Ramos (cell line): ENCODE results near the gene TJP2.

Source experiments
- in situ Hi-C: fragments of 300-500 bp; cut with MboI; formaldehyde crosslinking; loops from one replicate; pipeline ENCODE4 v1.14.3; 2022; ENCODE audit warnings: low sequenced_read_pairs; ENCODE audit not compliant: unreplicated experiment

Gene TJP2

GRCh38 chr9:69173891-69174615 is at the start of gene TJP2:
Gene TJP2, plus strand, starts transcription at chr9:69174277. Its CDS starts 96 bp downstream, at chr9:69174373.
- in situ Hi-C loops, result no loop called here

DNA sequence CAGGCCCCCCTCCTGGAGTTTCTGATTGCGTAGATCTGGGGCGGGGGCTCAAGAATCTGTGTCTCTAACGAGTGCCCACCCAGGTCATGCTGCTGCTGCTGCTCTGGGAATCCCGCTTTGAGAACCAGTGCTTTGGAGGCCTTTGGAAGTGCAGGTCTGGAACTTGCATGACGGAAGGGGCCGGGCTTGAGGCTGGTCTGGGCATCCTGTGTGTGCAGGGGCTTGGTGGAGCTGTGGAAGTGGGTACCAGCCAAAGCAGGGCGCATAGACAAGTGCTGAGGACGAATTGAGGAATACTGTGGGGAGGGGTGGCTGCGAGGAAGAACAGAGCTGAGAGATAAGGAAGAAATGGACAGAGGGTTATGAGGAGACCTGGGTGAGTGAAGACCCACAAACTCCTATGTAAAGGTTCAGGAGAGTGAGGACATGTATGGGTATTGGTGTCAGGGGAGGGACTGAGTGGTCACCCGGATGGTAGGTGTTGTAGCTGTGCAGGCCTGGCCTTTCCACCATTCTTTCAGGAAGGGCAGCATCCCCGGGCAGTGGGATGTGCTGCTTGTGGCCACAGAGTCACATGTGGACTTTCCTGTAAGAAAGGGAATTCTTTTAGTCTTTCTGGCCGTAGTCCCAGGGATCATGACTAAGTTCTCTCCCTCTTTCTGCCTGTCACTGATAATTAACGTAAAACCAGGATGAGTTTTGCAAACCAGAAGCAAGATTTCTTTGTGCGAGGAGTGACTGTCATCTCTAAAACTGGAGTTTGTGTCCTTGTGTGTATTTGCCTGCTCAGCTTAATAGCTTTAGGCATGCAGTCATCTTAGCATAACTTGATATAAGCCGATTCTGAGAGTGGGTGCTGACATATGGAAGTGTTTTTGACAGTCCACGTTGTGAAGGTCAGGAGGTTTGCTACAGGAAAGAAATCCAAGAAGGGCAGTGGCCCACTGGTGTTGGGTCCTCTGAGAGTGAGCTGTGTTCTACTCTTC is 43.3 kb upstream of the TJP2 start:
- in situ Hi-C loops, result no loop called here

GRCh38 chr9:69131682-69132081 is 42.4 kb upstream of the TJP2 start:
- in situ Hi-C loops, result no loop called here

DNA sequence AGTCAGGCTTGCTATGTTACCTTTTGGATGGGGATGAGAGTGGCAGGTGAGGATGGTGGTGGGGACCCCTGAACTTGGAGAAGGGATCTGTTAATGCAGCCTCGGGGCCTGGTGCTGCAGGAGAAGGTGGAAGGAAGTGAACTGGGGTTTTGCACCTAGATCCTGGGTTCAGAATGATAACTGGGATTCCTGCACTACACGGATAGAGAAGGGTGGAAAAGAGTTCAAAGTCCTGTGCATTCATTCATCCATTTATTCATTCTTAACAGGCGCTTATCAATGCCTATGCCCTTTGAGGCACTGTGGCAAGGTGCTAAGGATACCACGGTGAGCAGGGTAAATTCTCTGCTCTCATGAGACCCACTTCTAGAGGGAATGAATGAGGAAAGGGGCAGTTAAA is 41.7 kb upstream of the TJP2 start:
- in situ Hi-C loops, result no loop called here

DNA sequence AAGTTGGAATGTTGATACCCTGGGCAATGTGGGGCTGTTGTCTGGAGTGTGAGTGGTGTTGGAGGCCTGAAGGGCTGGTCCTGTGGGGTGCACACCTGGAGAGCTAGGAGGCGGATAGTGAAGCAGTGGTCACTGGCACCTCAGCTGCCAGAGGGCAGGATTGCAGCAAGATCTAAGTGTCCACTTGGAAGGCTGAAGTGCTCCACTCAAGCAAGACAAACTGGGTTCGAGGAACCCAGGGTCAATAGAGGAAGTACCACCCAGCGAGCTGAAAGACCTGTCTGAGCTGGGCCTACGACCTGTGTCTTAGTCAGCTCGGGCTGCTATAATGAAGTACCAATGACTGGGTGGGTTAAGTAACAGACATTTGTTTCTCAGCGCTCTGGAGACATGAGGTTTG is 39.7 kb upstream of the TJP2 start:
- in situ Hi-C loops, result no loop called here

DNA sequence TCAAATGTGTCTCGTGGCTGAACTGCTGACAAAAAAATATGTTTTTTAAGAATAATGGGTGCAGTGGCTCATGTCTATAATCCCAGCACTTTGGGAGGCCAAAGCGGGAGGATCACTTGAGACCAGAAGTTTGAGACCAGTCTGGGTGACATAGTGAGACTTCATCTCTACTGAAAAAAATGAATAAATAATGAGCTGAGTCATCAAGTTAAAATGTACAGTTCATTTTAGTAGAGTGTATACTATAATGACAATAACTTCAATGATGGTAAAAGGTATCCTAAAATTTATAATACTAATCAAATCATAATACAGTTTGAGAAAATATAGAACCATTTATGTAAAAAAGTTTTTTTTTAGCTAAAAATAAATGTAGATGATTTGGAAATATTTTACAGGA is 37.9 kb upstream of the TJP2 start:
- in situ Hi-C loops, result no loop called here

DNA sequence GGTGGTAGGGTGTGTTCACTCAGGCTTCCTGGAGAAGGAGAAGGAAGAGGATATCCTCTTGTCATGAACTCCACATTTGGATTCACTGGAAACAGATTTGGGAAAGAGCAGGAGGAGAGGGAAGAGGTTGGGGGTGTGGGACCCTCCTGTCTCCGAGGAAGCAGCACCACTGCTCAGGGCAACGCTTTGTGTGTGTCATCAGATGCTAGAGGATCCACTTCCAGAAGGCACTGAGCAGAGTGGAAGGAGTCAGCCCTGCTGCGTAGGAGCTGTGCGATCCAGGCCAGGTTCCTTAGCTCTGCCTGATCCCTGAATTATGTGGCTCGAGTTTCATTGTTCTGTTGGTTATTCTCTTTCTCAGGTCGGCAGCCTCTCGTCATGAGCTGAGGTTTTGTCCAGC is 37.3 kb upstream of the TJP2 start:
- in situ Hi-C loops, result no loop called here

- in situ Hi-C loops, result no loop called here
These were observed 36.8 kb upstream of the TJP2 start for GRCh38 chr9:69137311-69137710.

DNA sequence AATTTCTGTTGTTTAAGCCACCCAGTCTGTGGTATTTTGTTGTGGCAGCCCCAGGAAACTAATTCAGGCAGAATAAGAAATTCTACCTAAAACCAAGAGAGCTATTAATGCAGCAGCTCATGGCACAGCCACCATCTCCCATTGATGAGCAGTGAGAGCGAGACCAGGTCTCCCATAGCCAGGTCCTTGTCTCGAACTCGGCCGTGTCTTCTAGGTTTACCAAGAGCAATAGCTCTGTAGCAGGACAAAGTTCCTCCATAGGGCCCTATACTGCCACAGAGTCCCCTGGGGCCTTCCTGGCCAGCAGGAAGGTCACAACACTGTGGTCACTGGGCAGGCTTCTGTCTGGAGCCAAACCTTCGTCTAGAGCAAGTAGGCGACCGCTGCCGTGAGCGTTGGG is 34.5 kb upstream of the TJP2 start:
- in situ Hi-C loops, result no loop called here

- in situ Hi-C loops, result no loop called here
These were observed 33.8 kb upstream of the TJP2 start for GRCh38 chr9:69140123-69140735.

DNA sequence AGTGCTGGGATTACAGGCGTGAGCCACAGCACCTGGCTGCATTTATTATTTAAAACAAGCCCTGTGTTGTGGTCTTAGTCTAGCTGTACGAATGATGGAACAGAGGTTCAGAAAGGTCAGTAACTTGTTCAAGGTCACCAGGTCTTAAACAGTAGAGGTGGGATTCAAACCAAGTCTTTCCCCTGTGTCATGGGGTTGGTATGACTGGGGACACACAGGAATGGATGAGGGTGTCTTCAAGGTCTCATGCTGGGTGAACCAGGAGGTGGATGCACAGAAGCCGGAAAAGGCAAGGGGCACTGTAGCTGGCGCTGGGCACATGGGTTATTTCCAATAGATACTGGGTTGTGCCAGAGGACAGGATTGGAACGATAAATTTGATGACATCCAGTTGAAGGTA is 32.2 kb upstream of the TJP2 start:
- in situ Hi-C loops, result no loop called here

- in situ Hi-C loops, result no loop called here
These were observed 30.8 kb upstream of the TJP2 start for GRCh38 chr9:69143291-69143690.

- in situ Hi-C loops, result no loop called here
These were observed 28.8 kb upstream of the TJP2 start for GRCh38 chr9:69145144-69145715.

GRCh38 chr9:69147041-69147834 is 26.8 kb upstream of the TJP2 start:
- in situ Hi-C loops, result no loop called here

- in situ Hi-C loops, result no loop called here
These were observed 24.7 kb upstream of the TJP2 start for GRCh38 chr9:69149321-69149807.

GRCh38 chr9:69151506-69151905 is 22.6 kb upstream of the TJP2 start:
- in situ Hi-C loops, result no loop called here

- in situ Hi-C loops, result no loop called here
These were observed 20.2 kb upstream of the TJP2 start for GRCh38 chr9:69153707-69154521.

DNA sequence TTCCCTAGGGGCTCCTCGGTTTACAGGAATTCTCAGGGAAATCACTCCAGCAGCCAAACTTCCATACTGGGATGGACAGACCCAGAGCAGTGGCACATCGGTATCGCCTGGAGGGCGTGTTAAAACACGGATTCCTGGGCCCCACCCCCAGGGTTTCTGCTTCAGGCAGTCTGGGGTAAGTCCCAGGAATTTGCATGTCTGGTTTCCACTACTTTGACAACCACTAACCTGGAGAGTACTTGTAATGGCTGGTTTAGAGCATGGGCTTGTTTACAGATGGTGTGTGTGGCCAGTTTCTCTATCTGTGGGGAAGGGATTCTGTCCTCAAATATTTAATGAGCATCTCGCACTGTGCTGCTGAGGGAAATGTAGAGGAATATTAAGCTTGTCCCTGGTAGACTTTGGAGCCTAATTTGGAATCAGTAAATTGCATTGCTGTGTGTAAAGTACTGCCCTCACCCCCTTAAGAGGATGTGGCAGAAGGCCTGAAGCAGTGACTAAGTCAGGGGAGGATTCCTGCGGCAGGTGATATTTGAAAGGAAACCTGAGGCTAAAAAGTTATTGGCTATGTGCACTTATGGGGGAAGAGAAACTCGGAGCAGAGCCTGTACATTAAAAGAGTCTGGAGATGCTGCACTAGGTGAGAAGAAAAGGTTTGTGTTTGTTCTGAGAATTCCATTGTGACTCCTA is 18.6 kb upstream of the TJP2 start:
- in situ Hi-C loops, result no loop called here
